ENCODE measurements around the gene PACS1. TPM values are rescaled to one million over a fixed set of nuclear protein-coding genes. Genes with fewer than 3 reads are reported as not detected.

The PACS1 gene
- total RNA-seq, 1 donor from 2014 or later: 121 TPM

GRCh38 chr11:66064571-66064970 is 5.5 kb upstream of the PACS1 start:
- CTCF ChIA-PET: interaction anchor here (1.0 to 2.4 kb wide), 3 partner anchors 19 to 71 kb away, joined by 3 to 9 read pairs (median 5); no protein-coding TSS in a partner anchor
- intact Hi-C loops (cut with micrococcal nuclease): no loop called here
- Mint-ChIP-seq H3K27ac (no peak overlapping the region), H3K27me3 (no peaks in the 10 kb centered on the region), H3K4me3 (no peak overlapping the region), H3K4me1 (peaks cover 49% of the 10 kb centered on the region), H3K36me3 (ENCODE audit: low read depth) (peaks cover 91% of the 10 kb centered on the region), H3K9me3 (no peaks in the 10 kb centered on the region)
- POLR2A ChIA-PET: no interaction called here
- no peak for ATAC-seq (ENCODE audit: low read depth)
- TF ChIP-seq, protein P1, sequence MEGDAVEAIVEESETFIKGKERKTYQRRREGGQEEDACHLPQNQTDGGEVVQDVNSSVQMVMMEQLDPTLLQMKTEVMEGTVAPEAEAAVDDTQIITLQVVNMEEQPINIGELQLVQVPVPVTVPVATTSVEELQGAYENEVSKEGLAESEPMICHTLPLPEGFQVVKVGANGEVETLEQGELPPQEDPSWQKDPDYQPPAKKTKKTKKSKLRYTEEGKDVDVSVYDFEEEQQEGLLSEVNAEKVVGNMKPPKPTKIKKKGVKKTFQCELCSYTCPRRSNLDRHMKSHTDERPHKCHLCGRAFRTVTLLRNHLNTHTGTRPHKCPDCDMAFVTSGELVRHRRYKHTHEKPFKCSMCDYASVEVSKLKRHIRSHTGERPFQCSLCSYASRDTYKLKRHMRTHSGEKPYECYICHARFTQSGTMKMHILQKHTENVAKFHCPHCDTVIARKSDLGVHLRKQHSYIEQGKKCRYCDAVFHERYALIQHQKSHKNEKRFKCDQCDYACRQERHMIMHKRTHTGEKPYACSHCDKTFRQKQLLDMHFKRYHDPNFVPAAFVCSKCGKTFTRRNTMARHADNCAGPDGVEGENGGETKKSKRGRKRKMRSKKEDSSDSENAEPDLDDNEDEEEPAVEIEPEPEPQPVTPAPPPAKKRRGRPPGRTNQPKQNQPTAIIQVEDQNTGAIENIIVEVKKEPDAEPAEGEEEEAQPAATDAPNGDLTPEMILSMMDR (IDR thresholded peaks at IDR 0.05): no peak
- no peak for DNase-seq

- Mint-ChIP-seq H3K4me3 (no peak overlapping the region), H3K36me3 (ENCODE audit: low read depth) (peaks cover 73% of the 10 kb centered on the region), H3K27me3 (no peaks in the 10 kb centered on the region), H3K4me1 (peaks cover 41% of the 10 kb centered on the region), H3K9me3 (no peaks in the 10 kb centered on the region), H3K27ac (peak overlapping the region; percentile 51)
- POLR2A ChIA-PET: interaction anchor here (6.0 to 6.8 kb wide), 2 partner anchors 14 to 60 kb away, joined by 44 to 46 read pairs; partner anchors contain the start of gene SF3B2
- intact Hi-C loops (cut with micrococcal nuclease): no loop called here
- DNase-seq: no peak
- CTCF ChIA-PET: interaction anchor here (1.1 to 3.2 kb wide), 5 partner anchors 60 to 182 kb away, joined by 3 to 59 read pairs (median 6); no protein-coding TSS in a partner anchor
- ATAC-seq (ENCODE audit: low read depth): no peak
- TF ChIP-seq, protein P1 (IDR thresholded peaks at IDR 0.05): no peak
Measured at GRCh38 chr11:66066751-66067150, 3.3 kb upstream of the PACS1 start.

- DNase-seq (no peak), ATAC-seq (ENCODE audit: low read depth) (no peak)
- Mint-ChIP-seq H3K4me1 (peaks cover 50% of the 10 kb centered on the region), H3K36me3 (ENCODE audit: low read depth) (peaks cover 75% of the 10 kb centered on the region), H3K9me3 (no peaks in the 10 kb centered on the region), H3K4me3 (no peak overlapping the region), H3K27me3 (no peaks in the 10 kb centered on the region), H3K27ac (peak overlapping the region; percentile 95)
- CTCF ChIA-PET: interaction anchor here (0.6 to 3.2 kb wide), 16 partner anchors 8 to 183 kb away, joined by 3 to 59 read pairs (median 6); partner anchors contain the start of gene SF3B2
- POLR2A ChIA-PET: interaction anchor here (5.2 to 6.8 kb wide), 3 partner anchors 13 to 59 kb away, joined by 44 to 59 read pairs (median 46); partner anchors contain the start of gene SF3B2
- TF ChIP-seq, protein P1 (IDR thresholded peaks at IDR 0.05): no peak
- intact Hi-C loops (cut with micrococcal nuclease): loop anchor here (1.0 to 2.0 kb wide), 3 partner anchors 22 to 154 kb away; no protein-coding TSS in a partner anchor
Measured at GRCh38 chr11:66067640-66068039, 2.4 kb upstream of the PACS1 start.

GRCh38 chr11:66068154-66068821 is 1.8 kb upstream of the PACS1 start:
- H3K36me3 Mint-ChIP-seq (ENCODE audit: low read depth): peaks cover 74% of the 10 kb centered on the region
- CTCF ChIA-PET: interaction anchor here (0.6 to 3.2 kb wide), 23 partner anchors 8 to 184 kb away, joined by 3 to 59 read pairs (median 5); partner anchors contain the start of gene SF3B2
- intact Hi-C loops (cut with micrococcal nuclease): loop anchor here (1.0 to 2.0 kb wide), 3 partner anchors 23 to 153 kb away; no protein-coding TSS in a partner anchor
- POLR2A ChIA-PET: interaction anchor here (0.7 to 6.8 kb wide), 7 partner anchors 10 to 62 kb away, joined by 3 to 59 read pairs (median 11); partner anchors contain the start of gene SF3B2
- TF ChIP-seq, protein P1 (IDR thresholded peaks at IDR 0.05): no peak
- H3K27ac Mint-ChIP-seq: peak overlapping the region; percentile 95
- peaks cover 56% of the 10 kb centered on the region for H3K4me1 Mint-ChIP-seq
- ATAC-seq (ENCODE audit: low read depth): peak; percentile 13
- H3K27me3 Mint-ChIP-seq: no peaks in the 10 kb centered on the region
- peak; percentile 59 for DNase-seq
- H3K4me3 Mint-ChIP-seq: peak overlapping the region; percentile 92
- no peaks in the 10 kb centered on the region for H3K9me3 Mint-ChIP-seq

Measured in activated B cell treated with CpG ODN at 0.5 μM for 24 hours (primary cell).